Kidney epithelial cell (primary cell): Measurements from ENCODE around the gene MAPK14. TPM values are rescaled to one million over a fixed set of nuclear protein-coding genes. Genes with fewer than 3 reads are reported as not detected.

Experiments used
- DNase-seq: peaks from one replicate; pipeline ENCODE4 v3.0.0-alpha.2; 2010; ENCODE audit warnings: low read depth
- H3K27me3 ChIP-seq: 2 replicates; pipeline ENCODE4 v1.6.0; 2011; ENCODE audit warnings: low read length; ENCODE audit not compliant: control insufficient read depth, insufficient read depth
- H3K36me3 ChIP-seq: 2 replicates; pipeline ENCODE4 v1.5.1; 2011; ENCODE audit warnings: low read length; ENCODE audit not compliant: control insufficient read depth, insufficient read depth
- H3K4me3 ChIP-seq: 2 replicates; pipeline ENCODE4 v1.5.1; 2011; ENCODE audit warnings: low read depth, mild to moderate bottlenecking, control low read depth, low read length
- CTCF ChIP-seq: IDR thresholded peaks from 2 replicates; pipeline ENCODE4 v1.5.1; 2011; ENCODE audit warnings: mild to moderate bottlenecking, moderate library complexity, low read length, control low read depth, inconsistent platforms; ENCODE audit not compliant: insufficient read depth, poor library complexity, severe bottlenecking
- total RNA-seq: library from RNA; depleted of rRNA; stranded (reverse); fragments of >200 nt; gene quantifications from 2 replicates; pipeline ENCODE4 v1.2.3, GENCODE V29; 2015

The MAPK14 gene
- total RNA-seq, 1 donor from 2014 or later = 35.9 TPM

GRCh38 chr6:36095497-36096391 lies 68.1 kb downstream of the MAPK14 start:
- no peaks in the 10 kb centered on the region for H3K36me3 ChIP-seq
- H3K4me3 ChIP-seq = no peak overlapping the region
- H3K27me3 ChIP-seq = no peaks in the 10 kb centered on the region
- DNase-seq = no peak
- TF ChIP-seq CTCF = no peak

GRCh38 chr6:36098253-36098919 lies 70.8 kb downstream of the MAPK14 start:
- Histone ChIP-seq H3K27me3 (no peaks in the 10 kb centered on the region), H3K36me3 (no peaks in the 10 kb centered on the region), H3K4me3 (no peak overlapping the region)
- no peak for TF ChIP-seq CTCF
- no peak for DNase-seq

GRCh38 chr6:36098920-36099647 lies 71.5 kb downstream of the MAPK14 start:
- no peaks in the 10 kb centered on the region for H3K27me3 ChIP-seq
- no peak for TF ChIP-seq CTCF

GRCh38 chr6:36099869-36100483 lies 72.4 kb downstream of the MAPK14 start:
- Histone ChIP-seq H3K4me3 (no peak overlapping the region), H3K36me3 (no peaks in the 10 kb centered on the region), H3K27me3 (no peaks in the 10 kb centered on the region)
- TF ChIP-seq CTCF = no peak
- no peak for DNase-seq

More at GRCh38 chr6:36098920-36099647, 71.5 kb downstream of the MAPK14 start:
- H3K4me3 ChIP-seq = no peak overlapping the region
- DNase-seq = no peak
- H3K36me3 ChIP-seq = no peaks in the 10 kb centered on the region

- no peaks in the 10 kb centered on the region for H3K36me3 ChIP-seq
- no peak overlapping the region for H3K4me3 ChIP-seq
- no peak for TF ChIP-seq CTCF
- no peaks in the 10 kb centered on the region for H3K27me3 ChIP-seq
- no peak for DNase-seq
Observed at GRCh38 chr6:36101691-36102090, 74.1 kb downstream of the MAPK14 start.
